HCT116 (cell line): Measurements from ENCODE around the gene TMEM121. TPM values are rescaled to one million over a fixed set of nuclear protein-coding genes. Genes with fewer than 3 reads are reported as not detected.

Experiments
- ATAC-seq: fragments of 200-7000 bp; cut with Tn5 transposase; 2 replicates; pipeline ENCODE4 v1.9.1; 2020; ENCODE audit warnings: mild to moderate bottlenecking, moderate library complexity
- BruUV-seq: library from RNA; stranded (reverse); fragments of 400-500 nt; replicated peaks from 2 replicates; lab custom pipeline; 2021; lab: Mats Ljungman, UMichigan
- CTCF ChIA-PET: fragments of 300-600 bp; sonication (Branson Sonifier 250); formaldehyde crosslinking; loops from one replicate; lab custom pipeline; 2021; ENCODE audit warnings: antibody characterized with exemption; lab: Charles Lee
- POLR2A ChIA-PET: fragments of 300-600, 350-600 bp; sonication (Branson Sonifier 250); formaldehyde crosslinking; loops from one replicate; lab custom pipeline; 2021; ENCODE audit warnings: antibody characterized with exemption; lab: Charles Lee
- RAD21 ChIA-PET, 2 experiments: fragments of 300-600 bp; sonication (Branson Sonifier 250); formaldehyde crosslinking; loops; one replicate each; lab custom pipeline; 2023; ENCODE audit warnings: low total read pairs in 2 of 2; ENCODE audit not compliant: uncharacterized antibody in 2 of 2, unreplicated experiment in 2 of 2, low non-redundant PET in 1 of 2; lab: Charles Lee
- DNase-seq: peaks from one replicate; pipeline ENCODE4 v3.0.0-alpha.2; 2010; ENCODE audit warnings: low read depth, low spot score
- H2AFZ ChIP-seq: fragments of 200-600 bp; shearing (Covaris generic), sonication (generic); 2 replicates; pipeline ENCODE4 v1.6.1; 2017; ENCODE audit warnings: low read depth, mixed run types, mixed read lengths, antibody characterized with exemption, low read length; ENCODE audit not compliant: poor library complexity, severe bottlenecking
- H3K27ac ChIP-seq: 2 replicates; pipeline ENCODE4 v1.5.1; 2012; ENCODE audit warnings: low read depth, low read length
- H3K27me3 ChIP-seq: fragments of 200-600 bp; sonication (generic); 2 replicates; pipeline ENCODE4 v1.6.1; 2016; ENCODE audit warnings: mixed run types, low read length, mixed read lengths; ENCODE audit not compliant: insufficient read depth
- H3K36me3 ChIP-seq, 2 experiments: fragments of 200-500 bp in 1 of 2; fragments of 200-600 bp in 1 of 2; sonication (Bioruptor generic) in 1 of 2; sonication (generic) in 1 of 2; 2 replicates each; pipeline versions ENCODE4 v1.5.1 to v1.6.1; 2014 to 2016; ENCODE audit warnings: low read length in 2 of 2, inconsistent platforms in 1 of 2, mixed read lengths in 1 of 2, mixed run types in 1 of 2; ENCODE audit not compliant: insufficient read depth in 2 of 2, control insufficient read depth in 1 of 2
- H3K4me1 ChIP-seq, 2 experiments: fragments of 200-600 bp in 1 of 2; sonication (generic) in 1 of 2; 2 replicates each; pipeline versions ENCODE4 v1.5.1 to v1.6.1; 2012 to 2017; ENCODE audit warnings: low read length in 2 of 2, inconsistent platforms in 1 of 2, mild to moderate bottlenecking in 1 of 2, mixed read lengths in 1 of 2, mixed run types in 1 of 2, moderate library complexity in 1 of 2; ENCODE audit not compliant: insufficient read depth in 2 of 2, control insufficient read depth in 1 of 2
- H3K4me2 ChIP-seq: fragments of 200-600 bp; sonication (generic); 2 replicates; pipeline ENCODE4 v1.6.1; 2017; ENCODE audit warnings: mixed run types, low read length, mixed read lengths
- H3K4me3 ChIP-seq, 2 experiments: fragments of 200-600 bp in 1 of 2; sonication (generic) in 1 of 2; replicated peaks in 1 of 2; 2 replicates each; pipeline ENCODE4 v1.5.1; 2011 to 2016; ENCODE audit warnings: low read length in 2 of 2, control low read depth in 1 of 2, low read depth in 1 of 2, mild to moderate bottlenecking in 1 of 2, mixed read lengths in 1 of 2, mixed run types in 1 of 2
- H3K79me2 ChIP-seq: fragments of 200-600 bp; sonication (generic); 2 replicates; pipeline ENCODE4 v1.6.1; 2017; ENCODE audit warnings: mild to moderate bottlenecking, mixed run types, low read length, moderate library complexity, mixed read lengths; ENCODE audit not compliant: insufficient read depth
- H3K9ac ChIP-seq: fragments of 200-600 bp; sonication (generic); 2 replicates; pipeline ENCODE4 v1.6.1; 2016; ENCODE audit warnings: low read length, mixed read lengths
- H3K9me2 ChIP-seq: fragments of 200-600 bp; sonication (generic), shearing (Covaris generic); 2 replicates; pipeline ENCODE4 v1.6.1; 2017; ENCODE audit warnings: mixed run types, mild to moderate bottlenecking, moderate library complexity; ENCODE audit not compliant: insufficient read depth
- H3K9me3 ChIP-seq, 2 experiments: fragments of 200-500 bp in 1 of 2; fragments of 200-600 bp in 1 of 2; sonication (Bioruptor generic) in 1 of 2; sonication (generic) in 1 of 2; 2 replicates each; pipeline ENCODE4 v1.6.1; 2014 to 2017; ENCODE audit warnings: low read length in 2 of 2, mixed read lengths in 2 of 2, inconsistent platforms in 1 of 2, low read depth in 1 of 2, mild to moderate bottlenecking in 1 of 2, mixed run types in 1 of 2, moderate library complexity in 1 of 2; ENCODE audit not compliant: control insufficient read depth in 1 of 2, insufficient read depth in 1 of 2
- H4K20me1 ChIP-seq: fragments of 200-600 bp; sonication (generic), shearing (Covaris generic); 2 replicates; pipeline ENCODE4 v1.6.1; 2017; ENCODE audit warnings: mixed run types, mild to moderate bottlenecking, moderate library complexity; ENCODE audit not compliant: insufficient read depth
- CBX3 ChIP-seq: IDR thresholded peaks from 2 replicates; pipeline ENCODE4 v1.6.1; 2012; ENCODE audit warnings: low read depth
- CEBPB ChIP-seq: IDR thresholded peaks from 2 replicates; pipeline ENCODE4 v1.6.1; 2012; ENCODE audit warnings: low read depth
- CTCF ChIP-seq, 3 experiments: fragments of 200-600 bp in 1 of 3; sonication (generic) in 1 of 3; IDR thresholded peaks in 2 of 3; conservative IDR thresholded peaks in 1 of 3; 2 replicates each; pipeline ENCODE4 v1.5.1; 2012 to 2017; ENCODE audit warnings: low read depth in 2 of 3, low read length in 2 of 3, antibody characterized with exemption in 1 of 3, borderline replicate concordance in 1 of 3, control low read depth in 1 of 3, mild to moderate bottlenecking in 1 of 3, mixed read lengths in 1 of 3, mixed run types in 1 of 3, moderate library complexity in 1 of 3; ENCODE audit not compliant: insufficient read depth in 1 of 3
- EGR1 ChIP-seq: IDR thresholded peaks from 2 replicates; pipeline ENCODE4 v1.6.1; 2012; ENCODE audit warnings: low read depth
- ELF1 ChIP-seq: IDR thresholded peaks from 2 replicates; pipeline ENCODE4 v1.6.1; 2012; ENCODE audit warnings: low read depth, borderline replicate concordance
- EZH2 ChIP-seq: fragments of 200-600 bp; sonication (generic); IDR thresholded peaks from 2 replicates; pipeline ENCODE4 v1.6.1; 2017; ENCODE audit warnings: antibody characterized with exemption, mixed run types
- EZH2phosphoT487 ChIP-seq: fragments of 200-600 bp; IDR thresholded peaks from 2 replicates; pipeline ENCODE4 v1.6.1; 2018; ENCODE audit warnings: antibody characterized with exemption, borderline replicate concordance
- FOSL1 ChIP-seq: IDR thresholded peaks from 2 replicates; pipeline ENCODE4 v1.6.1; 2012; ENCODE audit warnings: low read depth
- RAD21 ChIP-seq: IDR thresholded peaks from 2 replicates; pipeline ENCODE4 v1.6.1; 2012; ENCODE audit warnings: low read depth, mild to moderate bottlenecking
- SP1 ChIP-seq: IDR thresholded peaks from 2 replicates; pipeline ENCODE4 v1.6.1; 2012; ENCODE audit warnings: low read depth
- YY1 ChIP-seq: IDR thresholded peaks from 2 replicates; pipeline ENCODE4 v1.6.1; 2011; ENCODE audit warnings: low read length, low read depth, moderate library complexity, mild to moderate bottlenecking; ENCODE audit not compliant: insufficient replicate concordance; ENCODE audit errors: extremely low read depth
- ZFX ChIP-seq: fragments of 450-650 bp; IDR thresholded peaks from 2 replicates; pipeline ENCODE4 v1.6.1; 2017
- ZNF274 ChIP-seq: fragments of 200-500 bp; sonication (Bioruptor generic); IDR thresholded peaks from 2 replicates; pipeline ENCODE4 v1.6.1; 2014; ENCODE audit warnings: mild to moderate bottlenecking, low read depth, low read length, inconsistent platforms
- intact Hi-C: fragments of 100-400 bp; cut with micrococcal nuclease; formaldehyde crosslinking; loops from 2 replicates; pipeline ENCODE4 v1.10.0; 2022
- total RNA-seq: library from RNA; stranded (reverse); gene quantifications from one replicate; pipeline ENCODE4 v1.2.1, GENCODE V29; 2021; ENCODE audit not compliant: unreplicated experiment
- TF ChIP-seq, protein P1 (sequence below): IDR thresholded peaks from 2 replicates; pipeline ENCODE4 v1.6.1; 2012; ENCODE audit warnings: low read depth
- TF ChIP-seq, protein P2 (sequence below): IDR thresholded peaks from 2 replicates; pipeline ENCODE4 v1.6.1; 2012
- TF ChIP-seq, protein P3 (sequence below): IDR thresholded peaks from 2 replicates; pipeline ENCODE4 v1.6.1; 2011; ENCODE audit warnings: mild to moderate bottlenecking, low read length, moderate library complexity; ENCODE audit not compliant: insufficient replicate concordance; ENCODE audit errors: extremely low read depth
- TF ChIP-seq, protein P4 (sequence below): IDR thresholded peaks from 2 replicates; pipeline ENCODE4 v1.6.1; 2012

TMEM121 gene
- total RNA-seq, 1 experiment from 2014 or later: 5.5 TPM

GRCh38 chr14:105497671-105498429 is 28.5 kb upstream of the TMEM121 start:
- no peak overlapping the region for H3K27ac ChIP-seq
- intact Hi-C loops: no loop called here
- H2AFZ ChIP-seq: no peak overlapping the region
- no TSS peak for BruUV-seq
- H3K4me3 ChIP-seq: no peak overlapping the region
- DNase-seq (no peak), ATAC-seq (no peak)
- H3K9me3 ChIP-seq: no peaks in the 10 kb centered on the region
- TF ChIP-seq, protein P1, sequence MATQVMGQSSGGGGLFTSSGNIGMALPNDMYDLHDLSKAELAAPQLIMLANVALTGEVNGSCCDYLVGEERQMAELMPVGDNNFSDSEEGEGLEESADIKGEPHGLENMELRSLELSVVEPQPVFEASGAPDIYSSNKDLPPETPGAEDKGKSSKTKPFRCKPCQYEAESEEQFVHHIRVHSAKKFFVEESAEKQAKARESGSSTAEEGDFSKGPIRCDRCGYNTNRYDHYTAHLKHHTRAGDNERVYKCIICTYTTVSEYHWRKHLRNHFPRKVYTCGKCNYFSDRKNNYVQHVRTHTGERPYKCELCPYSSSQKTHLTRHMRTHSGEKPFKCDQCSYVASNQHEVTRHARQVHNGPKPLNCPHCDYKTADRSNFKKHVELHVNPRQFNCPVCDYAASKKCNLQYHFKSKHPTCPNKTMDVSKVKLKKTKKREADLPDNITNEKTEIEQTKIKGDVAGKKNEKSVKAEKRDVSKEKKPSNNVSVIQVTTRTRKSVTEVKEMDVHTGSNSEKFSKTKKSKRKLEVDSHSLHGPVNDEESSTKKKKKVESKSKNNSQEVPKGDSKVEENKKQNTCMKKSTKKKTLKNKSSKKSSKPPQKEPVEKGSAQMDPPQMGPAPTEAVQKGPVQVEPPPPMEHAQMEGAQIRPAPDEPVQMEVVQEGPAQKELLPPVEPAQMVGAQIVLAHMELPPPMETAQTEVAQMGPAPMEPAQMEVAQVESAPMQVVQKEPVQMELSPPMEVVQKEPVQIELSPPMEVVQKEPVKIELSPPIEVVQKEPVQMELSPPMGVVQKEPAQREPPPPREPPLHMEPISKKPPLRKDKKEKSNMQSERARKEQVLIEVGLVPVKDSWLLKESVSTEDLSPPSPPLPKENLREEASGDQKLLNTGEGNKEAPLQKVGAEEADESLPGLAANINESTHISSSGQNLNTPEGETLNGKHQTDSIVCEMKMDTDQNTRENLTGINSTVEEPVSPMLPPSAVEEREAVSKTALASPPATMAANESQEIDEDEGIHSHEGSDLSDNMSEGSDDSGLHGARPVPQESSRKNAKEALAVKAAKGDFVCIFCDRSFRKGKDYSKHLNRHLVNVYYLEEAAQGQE: no peak
- TF ChIP-seq ZNF274 (no peak), YY1 (no peak), RAD21 (no peak), ELF1 (no peak), FOSL1 (no peak), CEBPB (no peak), SP1 (no peak), ZFX (no peak), EZH2 (no peak), CTCF (IDR thresholded peaks at IDR 0.05 in 2 of 3, conservative IDR thresholded peaks at IDR 0.05 in 1 of 3; ENCODE audit: borderline replicate concordance in 1 of 3, insufficient read depth in 1 of 3, low read depth in 2 of 3, low read length in 2 of 3) (no peak), EGR1 (no peak), EZH2phosphoT487 (no peak), CBX3 (no peak)
- TF ChIP-seq, protein P2, sequence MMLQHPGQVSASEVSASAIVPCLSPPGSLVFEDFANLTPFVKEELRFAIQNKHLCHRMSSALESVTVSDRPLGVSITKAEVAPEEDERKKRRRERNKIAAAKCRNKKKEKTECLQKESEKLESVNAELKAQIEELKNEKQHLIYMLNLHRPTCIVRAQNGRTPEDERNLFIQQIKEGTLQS: no peak
- TF ChIP-seq, protein P3, sequence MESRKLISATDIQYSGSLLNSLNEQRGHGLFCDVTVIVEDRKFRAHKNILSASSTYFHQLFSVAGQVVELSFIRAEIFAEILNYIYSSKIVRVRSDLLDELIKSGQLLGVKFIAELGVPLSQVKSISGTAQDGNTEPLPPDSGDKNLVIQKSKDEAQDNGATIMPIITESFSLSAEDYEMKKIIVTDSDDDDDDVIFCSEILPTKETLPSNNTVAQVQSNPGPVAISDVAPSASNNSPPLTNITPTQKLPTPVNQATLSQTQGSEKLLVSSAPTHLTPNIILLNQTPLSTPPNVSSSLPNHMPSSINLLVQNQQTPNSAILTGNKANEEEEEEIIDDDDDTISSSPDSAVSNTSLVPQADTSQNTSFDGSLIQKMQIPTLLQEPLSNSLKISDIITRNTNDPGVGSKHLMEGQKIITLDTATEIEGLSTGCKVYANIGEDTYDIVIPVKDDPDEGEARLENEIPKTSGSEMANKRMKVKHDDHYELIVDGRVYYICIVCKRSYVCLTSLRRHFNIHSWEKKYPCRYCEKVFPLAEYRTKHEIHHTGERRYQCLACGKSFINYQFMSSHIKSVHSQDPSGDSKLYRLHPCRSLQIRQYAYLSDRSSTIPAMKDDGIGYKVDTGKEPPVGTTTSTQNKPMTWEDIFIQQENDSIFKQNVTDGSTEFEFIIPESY: no peak
- TF ChIP-seq, protein P4, sequence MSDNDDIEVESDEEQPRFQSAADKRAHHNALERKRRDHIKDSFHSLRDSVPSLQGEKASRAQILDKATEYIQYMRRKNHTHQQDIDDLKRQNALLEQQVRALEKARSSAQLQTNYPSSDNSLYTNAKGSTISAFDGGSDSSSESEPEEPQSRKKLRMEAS: no peak
- H3K9me2 ChIP-seq: no peaks in the 10 kb centered on the region
- ChIA-PET RAD21 (no interaction called here), CTCF (interaction anchor here (0.9 kb wide), 1 partner anchor 30 kb away, joined by 3 read pairs; no protein-coding TSS in a partner anchor), POLR2A (no interaction called here)
- peaks cover under 1% of the 10 kb centered on the region; the same call in 1 of the 2 replicates for H3K79me2 ChIP-seq
- H3K4me1 ChIP-seq: no peaks in the 10 kb centered on the region
- H3K27me3 ChIP-seq: no peaks in the 10 kb centered on the region
- no peaks in the 10 kb centered on the region for H3K36me3 ChIP-seq
- H3K9ac ChIP-seq: no peak overlapping the region
- no peaks in the 10 kb centered on the region for H4K20me1 ChIP-seq
- H3K4me2 ChIP-seq: no peak overlapping the region
